GM08714 (cell line): ENCODE results near the gene PIBF1.
"Not testable (repeated sequence)": the region's sequence is repeated elsewhere in the genome, so short reads cannot be mapped to it uniquely, and the experiment has no call there.

ENCODE experiments used
- H3K4me3 ChIP-seq: fragments of 200-500 bp; sonication (Bioruptor generic); 2 replicates; pipeline ENCODE4 v1.5.1; 2014; ENCODE audit warnings: mild to moderate bottlenecking, low read length, inconsistent platforms
- ZNF274 ChIP-seq: IDR thresholded peaks from 2 replicates; pipeline ENCODE4 v1.6.1; 2012; ENCODE audit warnings: mild to moderate bottlenecking, low read depth, low read length

The PIBF1 gene

DNA sequence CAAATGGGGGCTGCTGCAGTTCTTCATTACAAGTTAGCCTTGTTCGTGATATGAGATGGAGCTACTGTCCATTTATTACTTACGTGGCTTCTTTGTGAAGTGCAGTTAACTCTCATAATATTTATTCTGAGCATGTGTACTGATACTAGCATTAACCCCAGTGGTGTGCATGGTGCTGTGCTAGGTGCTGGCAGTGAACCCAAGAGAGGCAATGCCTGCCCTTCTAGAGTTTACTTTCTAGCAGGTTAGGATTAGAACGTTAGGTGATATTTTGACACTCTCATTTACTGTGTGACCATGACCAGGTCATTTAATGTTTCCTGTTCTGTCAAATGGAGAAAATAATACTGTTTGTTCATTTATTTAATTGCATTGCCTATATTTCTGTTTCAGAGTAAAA is 16.9 kb downstream of the PIBF1 start:
- no peak for TF ChIP-seq ZNF274
- no peak overlapping the region for H3K4me3 ChIP-seq

GRCh38 chr13:72804301-72804700 is 22.4 kb downstream of the PIBF1 start:
- H3K4me3 ChIP-seq, result no peak overlapping the region
- TF ChIP-seq ZNF274, result no peak

GRCh38 chr13:72805676-72806346 is 23.9 kb downstream of the PIBF1 start:
- TF ChIP-seq ZNF274, result no peak
- H3K4me3 ChIP-seq, result no peak overlapping the region

DNA sequence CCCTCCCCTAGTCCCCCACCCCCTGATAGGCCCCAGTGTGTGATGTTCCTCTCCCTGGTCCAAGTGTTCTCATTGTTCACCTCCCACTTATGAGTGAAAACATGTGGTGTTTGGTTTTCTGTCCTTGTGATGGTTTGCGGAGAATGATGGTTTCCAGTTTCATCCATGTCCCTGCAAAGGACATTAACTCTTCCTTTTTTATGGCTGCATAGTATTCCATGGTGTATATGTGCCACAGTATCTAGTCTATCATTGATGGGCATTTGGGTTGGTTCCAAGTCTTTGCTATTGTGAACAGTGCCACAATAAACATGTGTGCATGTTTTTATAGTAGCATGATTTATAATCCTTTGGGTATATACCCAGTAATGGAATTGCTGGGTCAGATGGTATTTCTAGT is 24.6 kb downstream of the PIBF1 start:
- not testable (repeated sequence) for H3K4me3 ChIP-seq

DNA sequence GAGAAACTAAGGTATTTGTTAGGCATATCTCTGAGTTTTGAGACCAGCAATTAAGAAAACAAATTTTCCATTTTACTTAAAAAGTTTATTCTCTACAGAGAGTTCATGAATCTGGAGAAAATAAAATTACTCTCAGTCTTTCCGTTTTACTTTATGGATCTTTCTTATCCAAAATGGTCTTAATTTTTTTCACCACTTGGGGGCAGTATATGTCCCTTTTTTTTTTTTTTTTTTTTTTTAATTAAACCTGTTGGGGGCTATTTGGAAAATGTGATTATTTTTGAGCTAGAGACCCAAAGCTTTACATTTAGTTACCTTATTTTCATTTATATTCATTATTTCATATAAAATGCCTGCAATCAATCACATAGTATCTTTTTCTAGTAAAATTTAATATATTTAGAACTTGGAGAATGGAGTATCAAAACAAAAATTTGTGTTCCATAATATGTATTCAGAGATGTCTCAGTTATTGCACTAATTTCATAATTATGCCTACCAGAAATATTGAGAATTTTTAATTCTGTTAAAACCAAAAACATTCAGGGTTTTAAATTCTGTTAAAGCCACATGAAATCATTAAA is 27.1 kb downstream of the PIBF1 start:
- no peak for TF ChIP-seq ZNF274
- no peak overlapping the region for H3K4me3 ChIP-seq

DNA sequence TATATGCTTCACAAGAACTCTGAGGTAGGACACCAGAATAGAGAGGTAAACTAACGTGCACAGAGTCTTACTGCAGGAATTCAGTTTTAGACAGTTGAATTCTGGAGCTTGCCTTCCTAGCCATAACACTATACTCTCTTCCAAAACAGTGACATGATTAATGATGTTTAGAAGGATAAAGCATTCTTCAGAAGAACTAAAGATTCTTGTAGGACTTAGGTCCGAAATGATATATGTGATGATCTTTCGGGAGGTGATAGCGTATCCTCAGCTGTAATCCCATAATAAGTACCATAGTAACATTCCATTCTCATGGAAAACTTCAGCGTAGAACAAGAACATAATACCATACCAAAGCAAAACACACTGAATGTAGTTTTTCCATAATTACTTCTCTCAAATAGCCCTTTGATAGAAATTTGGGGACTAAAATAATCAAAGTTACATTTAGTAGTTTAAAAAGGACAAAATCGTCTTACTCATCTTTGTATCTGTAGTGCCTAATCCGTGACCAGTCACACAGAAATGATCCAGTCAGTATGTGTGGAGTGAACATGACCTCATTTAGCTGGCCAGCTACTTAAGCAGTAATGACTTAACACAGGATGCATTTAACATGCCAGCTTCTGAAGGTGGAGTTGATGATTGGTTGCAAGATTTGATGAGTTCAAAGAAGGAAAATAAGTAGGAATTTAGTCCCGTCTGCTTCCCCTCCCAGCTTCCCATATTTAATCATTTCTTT is 38.4 kb downstream of the PIBF1 start:
- H3K4me3 ChIP-seq, result no peak overlapping the region
- no peak for TF ChIP-seq ZNF274

GRCh38 chr13:72820898-72821279 is 39.0 kb downstream of the PIBF1 start:
- H3K4me3 ChIP-seq, result no peak overlapping the region
- no peak for TF ChIP-seq ZNF274

DNA sequence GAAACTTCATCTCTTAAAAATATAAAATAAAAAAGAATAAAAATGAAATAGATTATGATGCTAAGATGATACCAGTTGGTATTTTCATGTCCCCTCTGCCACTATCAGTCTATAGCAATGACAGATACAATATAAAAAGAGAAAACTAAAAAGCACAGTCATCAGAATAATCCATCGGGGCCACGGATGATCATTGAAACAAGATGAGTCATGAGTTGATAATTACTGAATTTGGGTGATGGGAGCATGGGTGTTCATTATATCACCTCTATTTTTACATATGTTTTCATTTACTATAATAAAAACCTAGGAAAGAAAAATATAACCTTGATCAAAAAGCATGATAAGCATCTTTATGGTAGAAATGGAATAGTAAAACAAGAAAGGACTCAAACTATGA is 41.1 kb downstream of the PIBF1 start:
- TF ChIP-seq ZNF274, result no peak
- H3K4me3 ChIP-seq, result no peak overlapping the region

DNA sequence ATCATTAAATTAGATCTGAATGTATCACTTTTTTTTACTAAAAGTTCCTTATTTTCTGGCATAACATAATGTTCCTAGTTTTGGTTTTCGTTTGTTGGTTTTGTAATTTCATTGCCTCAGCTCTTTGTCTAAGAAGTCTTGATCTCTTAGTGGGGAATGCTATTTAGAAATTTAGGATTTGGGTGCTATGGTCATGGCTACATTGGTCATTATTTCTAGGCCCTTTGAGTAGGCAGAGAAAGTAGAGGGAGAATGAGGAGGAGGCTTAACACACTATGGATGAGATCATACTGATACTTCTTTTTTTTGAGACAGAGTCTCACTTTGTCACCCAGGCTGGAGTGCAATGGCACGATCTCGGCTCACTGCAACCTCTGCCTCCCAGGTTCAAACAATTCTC is 41.8 kb downstream of the PIBF1 start:
- no peak for TF ChIP-seq ZNF274
- no peak overlapping the region for H3K4me3 ChIP-seq

DNA sequence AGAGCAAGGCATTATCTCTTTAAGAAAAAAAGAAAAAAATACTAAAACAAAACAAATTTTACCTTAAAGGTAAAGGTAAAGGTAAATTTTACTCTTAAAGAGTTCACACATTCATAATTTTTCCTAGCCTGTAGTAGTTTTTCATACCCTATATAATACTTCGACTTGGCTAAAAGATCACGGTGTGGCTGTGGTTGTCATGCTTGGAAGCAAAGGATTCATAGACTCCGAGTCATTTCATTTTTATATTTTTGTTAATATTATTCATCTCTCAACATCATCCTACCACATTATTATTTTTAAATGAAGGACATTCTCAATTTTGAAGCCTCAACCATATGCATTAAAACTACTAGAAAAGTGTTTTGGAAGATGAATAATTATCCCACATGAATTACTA is 52.7 kb downstream of the PIBF1 start:
- no peak overlapping the region for H3K4me3 ChIP-seq
- no peak for TF ChIP-seq ZNF274

DNA sequence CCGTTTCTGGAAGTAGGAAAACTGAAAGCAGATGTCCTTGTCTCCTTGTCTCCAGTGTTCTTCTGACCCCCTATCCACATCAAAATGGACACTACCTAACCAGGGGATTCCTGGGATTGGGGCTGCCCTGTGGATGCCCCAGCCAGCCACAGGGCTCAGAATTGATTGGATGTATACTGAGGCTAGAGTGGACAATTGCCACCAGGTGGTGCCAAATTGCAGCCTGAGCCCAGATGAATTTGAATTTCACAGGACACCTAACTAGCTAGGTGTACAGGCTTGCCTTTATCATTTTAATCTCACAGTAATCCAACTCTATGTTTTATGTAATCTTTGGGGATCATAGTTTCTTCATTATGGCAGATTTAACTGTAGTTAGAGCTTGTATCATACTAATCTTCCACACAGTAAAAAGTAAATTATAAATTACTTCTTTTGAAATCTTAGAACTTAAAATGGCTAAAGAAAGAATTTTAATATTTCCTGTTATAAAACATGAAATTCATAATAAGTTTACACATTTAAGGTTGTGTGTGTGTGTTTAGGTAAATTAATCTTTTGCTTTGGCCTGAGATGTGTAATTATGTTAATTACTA is 58.0 kb downstream of the PIBF1 start:
- H3K4me3 ChIP-seq, result no peak overlapping the region
- TF ChIP-seq ZNF274, result no peak

DNA sequence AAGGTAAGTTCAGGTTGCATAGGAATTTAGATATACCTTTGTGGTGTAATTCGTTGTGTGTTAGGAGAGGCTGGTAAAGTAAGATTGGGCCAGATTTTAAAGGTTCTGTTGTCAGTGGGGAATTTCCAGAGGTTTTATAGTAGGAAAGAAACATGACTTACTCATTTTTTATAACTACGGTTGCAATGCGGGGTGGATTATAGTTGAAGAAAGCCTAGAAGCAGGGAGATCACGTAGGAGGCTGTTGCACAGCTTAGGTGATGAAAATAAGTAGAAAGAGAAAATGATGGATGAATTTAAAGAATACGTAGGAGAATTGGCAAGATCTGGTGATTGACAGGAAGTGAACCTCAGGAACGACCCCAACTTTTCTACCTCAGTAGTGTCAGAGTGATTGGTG is 61.1 kb downstream of the PIBF1 start:
- no peak for TF ChIP-seq ZNF274
- no peak overlapping the region for H3K4me3 ChIP-seq

DNA sequence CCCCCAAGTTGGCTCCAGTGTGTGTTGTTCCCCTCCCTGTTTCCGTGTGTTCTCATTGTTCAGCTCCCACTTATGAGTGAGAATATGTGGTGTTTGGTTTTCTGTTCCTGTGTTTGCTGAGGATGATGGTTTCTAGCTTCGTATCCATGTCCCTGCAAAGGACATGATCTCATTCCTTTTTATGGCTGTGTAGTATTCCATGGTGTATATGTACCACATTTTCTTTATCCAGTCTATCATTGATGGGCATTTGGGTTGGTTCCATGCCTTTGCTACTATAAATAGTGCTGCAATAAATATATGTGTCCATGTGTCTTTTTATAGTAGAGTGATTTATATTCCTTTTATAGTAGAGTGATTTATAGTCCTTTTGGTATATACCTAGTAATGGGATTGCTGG is 63.2 kb downstream of the PIBF1 start:
- not testable (repeated sequence) for H3K4me3 ChIP-seq

DNA sequence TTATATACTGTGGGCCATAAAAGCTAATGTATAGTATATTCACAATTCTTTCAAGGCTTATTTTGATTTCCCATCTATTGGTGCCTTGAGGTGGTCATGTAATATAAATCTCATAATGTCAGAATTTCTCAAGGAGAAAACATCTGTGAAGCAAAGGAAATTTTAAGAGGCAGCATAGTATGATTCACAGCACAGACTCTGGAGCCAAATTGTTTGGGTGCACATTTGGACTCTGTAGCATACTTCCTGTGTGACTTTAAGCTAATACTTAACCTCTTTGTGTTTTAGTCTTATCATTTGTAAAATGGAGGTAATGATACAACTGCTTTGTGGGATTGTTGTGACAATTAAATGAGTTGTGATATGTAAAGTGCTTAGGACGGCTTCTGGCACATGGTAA is 67.6 kb downstream of the PIBF1 start:
- no peak for TF ChIP-seq ZNF274

GRCh38 chr13:72850959-72851677 is 69.2 kb downstream of the PIBF1 start:
- TF ChIP-seq ZNF274, result no peak
- no peak overlapping the region for H3K4me3 ChIP-seq

More for the DNA sequence above, 67.6 kb downstream of the PIBF1 start:
- H3K4me3 ChIP-seq, result no peak overlapping the region

DNA sequence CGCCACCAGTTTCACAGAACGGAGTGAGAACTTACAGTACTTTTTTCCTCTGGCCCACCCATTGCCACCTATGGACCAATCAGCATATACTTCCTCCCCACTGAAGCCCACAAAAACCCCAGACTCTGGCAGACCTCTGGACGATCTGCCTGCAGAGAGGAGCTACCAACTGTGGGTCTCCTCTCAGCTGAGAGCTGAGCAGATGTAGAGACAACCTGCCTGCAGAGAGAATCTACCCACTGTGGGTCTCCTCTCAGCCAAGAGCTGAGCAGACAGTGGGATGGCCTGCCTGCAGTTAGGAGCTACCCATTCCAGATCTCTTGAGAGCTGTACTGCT is 69.7 kb downstream of the PIBF1 start:
- no peak overlapping the region for H3K4me3 ChIP-seq
- no peak for TF ChIP-seq ZNF274
